GM10847 (cell line): ENCODE measurements around the gene ARSG.
A peak's percentile ranks its signal among the peaks of the same experiment; 100 is the strongest.

Source experiments
- POLR2A ChIP-seq: IDR thresholded peaks from 2 replicates; pipeline ENCODE4 v1.6.1; 2011; ENCODE audit not compliant: insufficient read length; ENCODE audit errors: extremely low read depth

The ARSG gene

GRCh38 chr17:68452724-68453290 is 161.5 kb downstream of the ARSG start:
- TF ChIP-seq POLR2A, result no peak

GRCh38 chr17:68453991-68454665 is 162.8 kb downstream of the ARSG start:
- no peak for TF ChIP-seq POLR2A

GRCh38 chr17:68455901-68456338 is 164.6 kb downstream of the ARSG start:
- no peak for TF ChIP-seq POLR2A

GRCh38 chr17:68456339-68457167 is 165.3 kb downstream of the ARSG start:
- TF ChIP-seq POLR2A, result no peak

- peak; percentile 37 for TF ChIP-seq POLR2A
Measured at GRCh38 chr17:68457168-68457538, 165.9 kb downstream of the ARSG start, which contains the start of gene WIPI1. WIPI1 (minus strand) TSS chr17:68457496; CDS start chr17:68457421, 75 bp downstream.

GRCh38 chr17:68457539-68458259 is 166.4 kb downstream of the ARSG start:
- peak; percentile 57 for TF ChIP-seq POLR2A

- no peak for TF ChIP-seq POLR2A
Measured at GRCh38 chr17:68458260-68459036, 167.2 kb downstream of the ARSG start.

GRCh38 chr17:68459037-68459639 is 167.8 kb downstream of the ARSG start:
- no peak for TF ChIP-seq POLR2A

GRCh38 chr17:68460146-68460545 is 168.9 kb downstream of the ARSG start:
- no peak for TF ChIP-seq POLR2A

- no peak for TF ChIP-seq POLR2A
Measured at GRCh38 chr17:68460715-68461114, 169.4 kb downstream of the ARSG start.

GRCh38 chr17:68461122-68461539 is 169.8 kb downstream of the ARSG start:
- no peak for TF ChIP-seq POLR2A

- TF ChIP-seq POLR2A, result no peak
Measured at GRCh38 chr17:68461589-68461988, 170.3 kb downstream of the ARSG start.

- no peak for TF ChIP-seq POLR2A
Measured at GRCh38 chr17:68462381-68463210, 171.3 kb downstream of the ARSG start.

GRCh38 chr17:68463211-68464019 is 172.1 kb downstream of the ARSG start:
- TF ChIP-seq POLR2A, result no peak
